ENCODE measurements around the gene RGS4.

RGS4 gene

DNA sequence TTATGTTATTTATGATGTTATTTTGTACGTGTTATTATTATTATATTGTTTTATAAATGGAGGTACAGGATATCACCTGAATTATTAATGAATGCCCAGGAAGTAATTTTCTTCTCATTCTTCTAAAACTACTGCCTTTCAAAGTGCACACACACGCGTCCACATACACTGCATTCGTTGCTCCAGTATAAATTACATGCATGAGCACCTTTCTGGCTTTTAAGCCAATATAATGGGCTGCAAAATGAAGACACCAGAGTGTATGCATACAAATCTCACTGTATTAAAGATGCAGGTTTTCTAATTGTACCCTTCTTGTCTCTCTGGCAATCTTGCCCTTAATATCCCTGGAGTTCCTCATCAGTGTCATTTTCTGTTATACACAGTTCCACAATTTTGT lies 6.9 kb downstream of the RGS4 start:
- no peak overlapping the region for H3K27ac ChIP-seq
- TF ChIP-seq CTCF (conservative IDR thresholded peaks at IDR 0.05): no peak

- no peak overlapping the region for H3K27ac ChIP-seq
- TF ChIP-seq CTCF (conservative IDR thresholded peaks at IDR 0.05): no peak
Measured at GRCh38 chr1:163076446-163076845, 7.3 kb downstream of the RGS4 start.

- TF ChIP-seq CTCF (conservative IDR thresholded peaks at IDR 0.05): no peak
- no peak overlapping the region for H3K27ac ChIP-seq
Measured at GRCh38 chr1:163076981-163077761, 8.0 kb downstream of the RGS4 start.

DNA sequence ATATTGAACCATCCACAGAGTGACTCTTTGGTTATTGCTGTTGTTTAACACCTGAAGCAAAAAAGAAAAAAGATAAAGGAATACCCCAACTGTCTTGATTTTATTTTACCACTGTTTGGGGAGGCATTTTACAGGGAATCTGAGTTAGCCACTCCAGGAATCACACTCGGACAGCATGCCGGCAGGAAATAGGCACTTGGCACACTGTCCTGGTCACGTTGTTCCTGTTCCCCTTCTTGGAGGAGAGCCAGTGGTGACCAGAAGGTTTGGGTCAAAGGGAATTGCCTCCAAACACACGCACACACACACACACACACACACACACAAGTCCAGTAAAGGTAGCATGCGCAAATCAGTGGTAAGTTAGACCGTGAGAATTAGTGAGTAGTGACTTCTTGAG lies 13.8 kb downstream of the RGS4 start:
- peak overlapping the region; percentile 52 for H3K27ac ChIP-seq
- TF ChIP-seq CTCF (conservative IDR thresholded peaks at IDR 0.05): no peak

GRCh38 chr1:163083690-163084089 lies 14.5 kb downstream of the RGS4 start:
- H3K27ac ChIP-seq: peak overlapping the region; percentile 52
- no peak for TF ChIP-seq CTCF (conservative IDR thresholded peaks at IDR 0.05)

DNA sequence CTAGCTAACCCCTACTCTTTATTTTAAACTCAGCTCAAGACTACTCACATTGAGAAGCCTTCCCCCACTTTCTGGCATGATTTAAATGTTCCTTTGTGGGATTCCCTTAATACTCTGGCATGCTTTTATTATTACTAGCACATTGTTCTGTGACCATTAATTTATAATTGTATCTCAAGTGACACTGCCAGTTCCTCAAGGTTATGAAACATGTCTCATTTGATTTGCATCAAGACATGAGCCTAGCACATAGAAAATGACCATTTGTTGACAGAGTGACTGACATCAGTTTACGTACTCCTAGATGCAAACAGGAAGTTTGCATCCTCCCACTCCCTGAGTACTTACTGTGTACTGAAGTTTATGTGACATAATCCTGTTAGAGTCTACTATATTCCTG lies 15.2 kb downstream of the RGS4 start:
- H3K27ac ChIP-seq: no peak overlapping the region
- no peak for TF ChIP-seq CTCF (conservative IDR thresholded peaks at IDR 0.05)

DNA sequence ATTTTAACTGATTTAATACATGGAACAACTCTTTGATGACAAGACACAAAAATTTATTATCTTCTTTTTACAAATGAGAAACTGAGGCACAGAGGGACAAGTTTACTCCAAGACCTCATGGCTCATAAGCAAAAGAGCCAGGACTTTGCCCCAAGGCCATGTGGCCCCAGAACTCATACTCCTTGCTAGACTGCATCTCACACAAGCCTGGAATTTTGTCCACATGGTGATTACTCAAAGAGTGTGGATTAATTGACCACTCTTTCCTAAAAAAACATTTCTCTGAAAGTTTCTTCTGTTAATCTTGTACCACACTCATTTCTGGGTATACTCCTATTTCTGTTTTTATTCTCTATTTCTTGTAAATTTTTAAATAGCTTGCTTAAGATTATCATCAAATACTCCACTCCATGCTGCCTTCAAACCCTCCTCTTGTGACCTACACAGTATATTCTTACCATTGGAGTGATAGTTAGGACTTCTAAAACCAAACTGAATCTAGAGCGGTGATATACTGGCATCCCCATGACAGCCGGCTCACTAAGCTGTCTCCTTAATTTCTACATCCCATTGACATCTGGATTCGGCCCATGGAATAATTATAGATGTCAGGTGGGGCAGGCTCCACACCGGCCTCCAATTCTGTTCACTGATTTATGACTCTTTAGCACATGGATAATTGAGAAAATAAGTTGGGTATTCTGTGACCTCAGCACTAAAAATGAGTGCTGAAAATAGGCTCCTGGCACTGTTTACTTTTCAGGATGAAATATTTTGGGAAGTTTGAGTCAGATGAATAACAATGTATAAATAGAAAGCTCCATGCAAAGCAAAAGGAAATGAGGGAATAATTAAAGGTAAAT lies 16.1 kb downstream of the RGS4 start:
- no peak for TF ChIP-seq CTCF (conservative IDR thresholded peaks at IDR 0.05)
- H3K27ac ChIP-seq: no peak overlapping the region
